NCI-H2196 (cell line): ENCODE data around the gene ZEB1.
"Not testable (repeated sequence)": the region's sequence is repeated elsewhere in the genome, so short reads cannot be mapped to it uniquely, and the experiment has no call there.

Source experiments
- DNase-seq: peaks from one replicate; lab custom pipeline; 2025; ENCODE audit not compliant: unreplicated experiment; lab: John Stamatoyannopoulos, UW

The ZEB1 gene

DNA sequence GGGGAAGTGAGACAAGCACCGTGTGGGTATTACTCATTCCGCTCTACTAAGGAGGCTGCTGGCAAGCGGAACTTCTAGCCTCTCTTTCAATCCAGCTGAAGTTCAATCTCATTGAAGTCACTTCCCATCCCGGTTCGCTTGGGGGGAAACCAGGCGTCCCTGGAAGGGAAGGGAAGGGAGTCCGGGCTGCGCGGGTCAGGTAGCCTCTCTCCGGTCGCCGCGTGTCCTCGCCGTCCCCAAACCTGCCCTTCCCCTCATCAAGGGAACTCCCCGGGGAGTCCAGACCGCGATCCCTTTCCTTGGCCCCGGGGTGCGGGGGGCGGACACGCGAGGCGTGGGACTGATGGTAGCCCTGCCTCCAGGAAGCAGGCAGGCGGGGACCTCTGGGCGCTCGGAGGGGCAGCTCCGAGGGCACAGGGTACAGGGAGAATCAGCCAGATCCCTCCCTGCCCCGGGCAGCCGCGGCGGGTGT lies 598 bp upstream of the ZEB1 start:
- peak; percentile 6 for DNase-seq

DNA sequence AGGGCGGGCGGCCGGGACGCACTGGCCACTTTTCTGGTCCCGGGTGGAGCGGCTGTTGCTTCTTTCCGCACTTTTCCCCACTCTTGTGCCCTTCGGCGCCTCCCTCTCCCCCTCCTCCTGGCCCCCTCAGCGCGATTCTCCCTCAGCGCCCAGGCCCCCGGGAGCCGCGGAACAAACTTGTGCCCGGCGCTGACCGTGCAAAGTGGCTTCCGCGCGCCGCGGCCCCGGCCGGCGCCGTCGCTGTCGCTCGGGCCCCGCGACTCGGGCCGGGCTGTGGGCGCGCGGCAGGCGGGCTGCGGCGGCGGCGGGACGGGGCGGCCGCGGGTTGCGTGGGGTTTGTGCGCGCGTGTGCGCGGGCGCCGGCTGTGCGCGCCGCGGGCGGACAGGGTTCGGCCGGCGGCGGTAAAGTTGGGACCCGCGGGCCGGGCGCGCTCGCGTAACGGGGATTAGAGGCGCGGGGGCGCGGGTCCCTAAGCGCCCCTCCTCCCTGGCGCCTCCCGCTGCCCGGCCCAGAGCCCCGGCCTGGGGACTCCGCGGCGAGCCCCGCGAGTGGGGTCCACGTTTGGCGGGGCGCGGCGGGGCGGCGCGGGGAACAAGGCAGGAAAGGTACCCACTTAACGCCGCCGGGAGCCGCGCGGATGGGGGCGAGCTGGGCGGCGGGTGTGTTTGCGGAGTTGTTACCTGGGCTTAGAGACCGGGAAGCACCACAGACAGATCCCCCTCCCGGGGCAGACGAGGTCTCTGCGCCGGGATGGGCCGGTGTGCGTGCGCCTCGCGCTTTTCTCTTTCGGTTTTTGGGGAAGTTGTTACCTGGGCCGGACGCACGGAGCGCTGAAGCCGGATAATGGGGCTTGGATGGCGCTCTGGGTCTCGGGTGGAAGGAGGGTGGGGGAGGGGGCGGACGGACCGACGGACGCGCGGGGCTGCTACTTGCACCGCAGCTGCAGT lies 860 bp downstream of the ZEB1 start:
- DNase-seq: no peak

DNA sequence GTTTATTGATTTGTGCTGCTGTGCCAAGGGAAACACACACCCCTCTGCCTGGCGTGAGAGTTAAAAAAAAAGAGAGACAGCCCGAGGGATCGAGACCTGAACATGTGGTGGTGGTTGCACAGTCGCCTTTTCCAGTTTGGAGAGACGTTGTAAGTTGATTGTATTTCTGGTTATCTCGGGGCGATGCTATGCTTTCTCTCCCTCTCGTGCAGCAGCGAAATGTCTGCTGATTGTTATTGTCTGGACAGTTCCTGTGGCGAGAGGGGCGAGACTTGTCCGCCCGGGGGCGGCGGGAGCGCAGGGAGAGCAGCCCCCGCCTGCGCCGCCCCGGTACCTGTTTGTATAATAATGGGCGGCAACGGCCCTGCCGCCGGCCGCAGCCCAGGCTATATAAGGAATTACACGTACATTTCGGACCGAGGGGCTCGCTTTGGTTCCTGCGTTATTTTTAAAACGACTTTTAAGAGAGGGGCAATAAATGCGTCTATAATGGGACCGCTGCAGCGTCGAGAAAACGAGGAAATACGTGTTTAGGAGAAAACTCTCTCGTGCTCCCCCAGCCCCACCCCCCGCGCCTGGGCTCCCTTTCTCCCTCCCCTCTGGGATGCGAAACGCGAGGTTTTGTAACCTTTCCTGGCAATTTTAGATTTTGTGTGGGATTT lies 1.7 kb downstream of the ZEB1 start:
- DNase-seq: peak; percentile 30

DNA sequence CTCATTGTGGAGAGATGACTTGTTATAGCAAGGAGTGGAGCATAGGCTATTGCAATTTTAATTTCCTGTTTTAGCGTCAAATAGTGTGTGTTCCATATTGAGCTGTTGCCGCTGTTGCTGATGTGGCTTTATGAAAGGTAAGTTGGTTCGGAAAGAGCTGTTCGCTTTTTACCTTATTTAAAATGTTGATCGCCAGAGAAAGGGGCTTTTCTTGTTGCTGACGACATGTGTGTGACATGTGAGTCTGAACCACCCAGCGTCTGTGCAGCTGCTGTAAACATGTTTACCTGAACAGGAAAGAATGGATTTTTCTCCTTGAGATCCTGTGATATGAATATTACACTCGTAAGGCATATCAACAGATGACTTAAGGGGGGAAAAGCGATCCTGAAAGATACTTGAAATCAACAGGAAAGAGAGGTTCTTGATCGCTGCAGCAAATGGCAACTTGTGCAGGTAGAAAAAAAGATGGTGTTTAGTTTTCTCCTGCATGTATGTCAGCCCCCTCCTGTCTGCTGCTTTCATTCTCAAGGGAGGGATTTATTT lies 2.5 kb downstream of the ZEB1 start:
- DNase-seq: no peak

DNA sequence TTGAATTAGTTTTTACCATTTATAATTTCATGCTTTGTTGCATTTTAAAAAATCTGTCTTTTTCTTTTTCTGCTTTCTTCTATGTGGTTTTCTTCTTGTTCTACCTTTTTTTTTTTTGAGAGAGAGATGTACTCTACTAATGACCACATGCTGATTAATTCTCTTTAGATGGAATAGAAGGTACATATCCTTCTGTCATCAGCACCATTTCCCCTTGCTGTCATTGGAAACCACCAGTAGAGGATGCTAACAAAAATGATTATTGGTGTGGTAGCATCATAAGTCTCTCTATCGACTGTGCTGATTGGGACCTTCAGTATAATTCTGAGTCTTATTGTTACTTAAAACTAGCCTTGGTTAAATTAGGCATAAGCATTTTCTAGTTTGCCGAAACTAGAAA lies 3.6 kb downstream of the ZEB1 start:
- DNase-seq: no peak

DNA sequence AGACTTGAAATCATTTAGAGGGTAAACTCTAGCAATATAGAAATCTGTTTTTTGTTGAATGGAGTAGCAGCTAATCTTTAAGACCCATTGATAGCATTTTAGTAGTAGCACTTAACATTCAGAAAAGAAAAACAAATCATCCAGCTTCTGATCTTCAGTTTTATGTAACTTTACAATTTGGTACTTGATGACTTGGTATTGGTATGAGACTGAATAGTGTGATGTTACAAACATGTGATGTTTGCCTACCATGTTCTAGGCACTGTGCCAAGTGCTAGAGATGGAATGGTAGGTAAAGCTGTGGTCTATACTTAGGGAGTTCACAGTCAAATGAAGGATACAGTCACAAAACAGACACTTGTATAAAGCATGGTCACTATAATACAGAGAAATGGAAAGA lies 21.3 kb downstream of the ZEB1 start:
- peak; percentile 10 for DNase-seq

DNA sequence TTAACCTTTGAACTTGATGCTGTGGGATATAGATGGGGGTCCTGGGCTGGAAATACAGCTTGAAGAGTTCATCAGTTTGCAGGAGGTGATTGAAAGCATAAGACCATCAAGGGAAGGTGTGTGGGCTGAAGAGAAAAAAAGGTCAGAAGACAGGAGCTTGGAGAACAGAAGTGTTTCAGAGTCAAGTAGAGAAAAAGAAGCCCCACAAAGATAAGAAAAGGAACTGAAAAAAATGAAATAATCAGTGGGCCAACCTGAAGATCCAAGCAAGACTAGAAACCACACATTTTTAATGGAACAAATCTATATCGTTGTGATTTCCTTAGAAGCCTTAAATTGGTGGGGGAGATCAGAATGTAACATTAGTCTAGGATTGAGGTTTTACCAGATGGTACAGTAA lies 22.5 kb downstream of the ZEB1 start:
- DNase-seq: no peak

DNA sequence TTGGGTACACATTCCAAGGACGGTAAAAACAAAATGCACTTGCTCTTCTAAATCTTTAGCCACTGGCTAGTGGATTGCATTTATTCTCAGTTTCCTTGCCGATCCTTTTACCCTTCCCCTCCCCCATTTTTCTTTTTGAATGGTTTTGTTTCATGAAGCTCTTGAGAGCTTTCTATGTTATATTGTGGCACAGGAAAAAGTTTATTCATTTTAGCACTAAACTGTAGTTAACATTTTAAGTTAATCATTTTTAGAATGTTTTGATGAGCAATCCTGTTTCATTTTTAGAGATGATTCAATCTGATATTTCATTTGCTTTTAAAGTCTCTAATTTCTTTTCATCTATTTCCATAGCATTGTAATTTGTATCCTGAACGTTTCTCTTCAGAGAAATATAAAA lies 24.0 kb downstream of the ZEB1 start:
- no peak for DNase-seq

DNA sequence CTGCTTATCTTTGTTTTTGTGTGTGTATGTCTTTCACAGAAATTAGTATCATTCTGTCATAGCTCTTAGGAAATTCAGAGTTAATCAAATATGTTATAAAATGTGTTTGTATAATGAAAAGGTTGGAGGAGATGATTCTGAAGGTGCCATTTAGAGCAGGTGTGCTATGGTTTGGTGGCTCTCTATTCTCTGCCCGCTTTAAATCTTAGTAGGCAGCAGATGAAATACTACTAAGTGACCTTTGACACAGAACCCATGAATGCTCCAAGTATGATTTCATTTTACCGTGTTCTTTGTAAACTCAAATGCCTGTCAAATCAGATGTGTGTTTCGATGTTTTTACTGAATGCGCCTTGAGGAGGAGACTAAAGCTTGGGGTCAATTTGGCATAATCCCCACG lies 24.5 kb downstream of the ZEB1 start:
- no peak for DNase-seq

DNA sequence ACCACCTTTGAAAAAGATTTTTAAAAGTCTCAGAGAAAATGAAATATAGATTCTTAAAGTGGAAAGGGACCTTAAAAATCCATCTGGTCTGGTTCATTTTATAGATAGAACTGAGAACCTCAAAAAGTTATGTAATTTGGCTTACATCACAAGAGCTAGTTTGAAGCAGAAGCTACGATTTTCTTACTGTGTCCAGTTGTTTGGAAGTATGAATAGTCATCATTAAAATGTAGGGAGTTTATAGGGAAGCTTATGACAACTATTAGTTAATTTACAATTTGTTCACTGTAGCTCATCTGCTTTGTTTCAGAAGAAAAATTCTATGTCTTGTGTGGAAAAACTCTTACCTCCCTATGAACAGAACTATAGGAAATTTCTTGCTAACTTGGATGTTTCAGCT lies 26.9 kb downstream of the ZEB1 start:
- no peak for DNase-seq

DNA sequence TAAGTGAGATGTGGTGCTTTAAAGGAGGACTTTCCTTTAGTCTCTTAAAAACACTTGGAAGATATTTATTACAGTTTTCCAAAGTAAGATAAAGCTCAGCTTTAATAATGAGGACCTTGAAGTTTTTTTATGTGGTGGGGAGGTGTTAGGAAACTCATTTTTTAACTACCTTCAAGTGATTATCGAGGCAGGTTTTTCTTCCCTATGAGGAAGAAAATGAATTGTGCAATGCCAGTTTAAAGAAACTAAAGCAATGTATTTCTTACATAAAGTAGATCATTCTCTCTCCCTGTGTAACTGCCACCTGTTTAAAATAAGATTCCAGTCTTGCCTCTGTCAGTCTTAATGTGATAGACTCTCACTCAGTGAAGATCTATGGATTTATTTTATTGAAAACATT lies 27.9 kb downstream of the ZEB1 start:
- DNase-seq: no peak

DNA sequence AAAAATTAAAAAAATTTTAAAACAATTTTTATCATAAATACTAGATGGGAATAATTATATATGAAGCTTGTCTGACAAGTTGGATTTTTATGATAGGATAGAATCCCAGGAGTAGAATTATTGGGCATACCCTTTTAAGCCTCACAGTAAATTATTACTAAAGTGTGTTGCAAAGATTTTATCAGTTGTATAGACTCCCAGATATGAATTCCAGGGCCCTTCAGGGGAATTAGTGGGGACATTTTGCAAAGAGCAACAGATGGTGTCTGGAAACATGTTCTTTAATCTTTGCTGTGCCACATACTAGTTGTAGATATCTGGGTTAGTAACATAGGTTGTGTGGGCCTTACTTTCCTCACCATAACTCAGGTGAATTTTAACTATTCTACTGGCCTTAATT lies 28.7 kb downstream of the ZEB1 start:
- DNase-seq: no peak

DNA sequence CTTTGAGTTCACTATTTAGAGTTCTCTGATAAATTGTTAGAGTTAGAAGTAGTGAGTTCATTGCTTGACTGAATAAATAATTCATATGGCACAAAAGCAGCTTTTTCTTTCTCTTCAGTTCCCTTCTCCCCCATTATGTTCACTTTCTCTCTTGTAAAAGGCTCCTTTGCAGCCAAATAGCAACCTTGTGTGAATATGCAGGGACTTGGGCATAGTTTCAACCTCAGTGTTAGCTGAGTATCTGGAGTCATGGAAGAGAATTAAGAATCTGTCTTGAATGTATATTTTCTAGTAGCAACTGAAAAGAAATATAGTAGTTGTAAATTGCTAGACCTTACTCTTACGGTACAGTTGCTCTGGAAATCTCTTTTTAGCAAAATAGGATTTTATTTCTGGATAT lies 31.9 kb downstream of the ZEB1 start:
- DNase-seq: no peak

DNA sequence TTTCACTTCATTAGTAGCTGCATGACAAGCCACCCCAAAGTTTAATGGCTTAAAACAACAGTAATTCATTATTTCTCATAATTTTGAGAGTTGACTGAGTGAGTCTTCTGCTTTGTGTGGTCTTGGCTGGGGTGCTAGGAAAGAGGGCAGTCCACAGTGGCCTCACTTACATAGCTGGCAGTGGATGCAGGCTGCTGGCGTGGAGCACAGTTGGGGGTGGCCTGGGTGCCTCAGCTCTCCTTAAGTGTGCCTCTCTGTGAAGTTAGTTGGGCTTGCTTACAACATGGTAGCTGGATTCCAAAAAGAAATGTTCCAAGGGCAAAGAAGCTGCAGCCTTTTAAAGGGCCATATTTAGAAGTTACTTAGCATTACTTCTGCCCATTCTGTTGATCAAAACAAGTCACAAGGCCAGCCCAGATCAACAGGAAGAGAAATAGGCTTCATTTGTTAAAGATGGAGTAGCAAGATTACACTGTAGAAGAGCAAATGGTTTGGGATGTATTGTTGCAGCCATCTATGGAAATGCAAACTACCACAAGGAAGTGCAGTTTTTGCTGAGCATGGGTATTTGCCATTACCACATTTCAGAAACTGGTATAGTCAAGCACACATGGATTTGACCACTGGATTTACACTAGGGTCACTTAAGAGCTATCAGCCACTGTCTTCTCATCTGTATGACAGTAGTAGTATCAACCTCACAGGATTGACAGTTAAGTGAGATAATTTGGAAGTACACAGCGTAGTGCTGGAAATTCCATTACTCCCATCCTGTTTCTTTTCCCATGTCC lies 33.6 kb downstream of the ZEB1 start:
- DNase-seq: no peak

DNA sequence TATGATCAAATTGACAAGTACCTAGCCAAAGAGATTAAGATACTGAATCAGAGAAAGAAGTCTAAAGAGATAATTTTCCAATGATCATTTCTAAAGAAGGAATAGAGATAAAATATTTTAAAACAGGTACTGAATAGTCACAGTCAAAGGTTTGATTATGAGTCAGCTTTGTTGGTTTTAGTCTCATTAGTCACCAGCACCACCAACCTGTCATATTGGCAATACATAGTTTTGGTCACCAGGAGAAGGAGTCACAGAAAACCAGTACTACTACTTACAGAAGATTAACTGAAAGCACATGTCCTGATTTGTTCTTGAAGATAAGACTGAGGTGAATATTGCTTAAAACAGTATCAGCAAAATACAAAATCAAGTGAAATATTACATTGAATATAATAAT lies 34.6 kb downstream of the ZEB1 start:
- DNase-seq: no peak

DNA sequence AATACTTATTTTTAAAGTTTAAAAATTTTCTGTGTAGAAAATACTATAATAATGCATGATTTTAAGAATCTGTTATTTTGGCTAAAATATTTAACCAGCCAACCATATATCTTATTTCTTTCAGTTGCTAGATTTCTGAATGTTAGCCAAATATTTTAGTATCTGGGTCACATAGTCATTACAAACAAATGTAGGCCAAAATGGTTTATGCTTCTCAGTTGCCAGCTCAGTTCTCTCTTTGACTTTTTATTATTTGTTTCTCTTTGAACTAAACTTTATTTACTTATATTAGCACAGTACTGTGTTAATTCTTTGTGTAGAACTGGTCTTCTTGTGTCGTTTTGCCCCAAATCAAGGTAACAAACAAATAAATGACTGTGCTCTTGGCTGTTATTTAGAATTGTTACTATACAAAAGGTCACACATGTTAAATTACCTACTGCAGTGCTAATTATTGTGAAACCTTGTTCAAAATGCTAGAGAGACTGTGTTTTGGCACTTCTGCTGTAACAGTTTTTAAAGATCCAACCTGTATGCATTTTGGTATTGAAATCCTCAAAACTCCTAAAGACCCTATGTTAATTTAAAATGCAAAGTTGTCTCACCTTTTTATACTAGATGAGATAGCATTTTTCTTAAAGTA lies 39.8 kb downstream of the ZEB1 start:
- no peak for DNase-seq

DNA sequence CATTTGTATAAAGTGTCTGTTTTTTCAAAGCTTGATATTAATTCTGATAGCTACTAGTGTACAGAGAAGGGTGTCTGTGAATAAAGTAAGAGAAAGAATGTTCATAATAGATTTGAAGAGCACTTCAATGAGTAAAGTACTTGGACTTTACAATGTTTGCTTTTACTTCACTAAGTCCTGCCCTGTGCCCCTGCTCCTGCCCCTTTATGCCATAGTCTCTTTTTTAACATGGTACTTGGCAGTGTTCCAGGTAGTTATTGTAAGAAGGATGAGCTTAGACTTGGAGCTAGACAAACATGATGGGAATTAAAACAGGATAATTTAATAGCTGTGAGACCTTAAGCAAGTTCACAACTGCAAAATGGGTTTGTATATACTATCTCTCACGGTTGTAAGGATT lies 41.0 kb downstream of the ZEB1 start:
- peak; percentile 11 for DNase-seq

DNA sequence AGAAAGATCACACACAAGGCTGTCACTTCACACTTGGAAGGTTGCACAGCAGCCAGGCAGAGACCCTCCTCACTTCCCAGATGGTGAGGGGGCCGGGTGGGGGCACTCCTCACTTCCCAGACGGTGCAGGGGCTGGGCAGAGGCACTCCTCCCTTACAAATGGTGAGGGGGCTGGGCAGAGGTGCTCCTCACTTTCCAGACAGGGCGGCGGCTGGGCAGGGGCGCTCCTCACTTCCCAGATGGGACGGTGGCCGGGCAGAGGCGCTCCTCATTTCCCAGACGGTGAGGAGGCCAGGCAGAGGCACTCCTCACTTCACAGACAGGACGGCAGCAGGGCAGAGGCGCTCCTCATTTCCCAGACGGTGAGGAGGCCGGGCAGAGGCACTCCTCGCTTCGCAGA lies 42.5 kb downstream of the ZEB1 start:
- DNase-seq: not testable (repeated sequence)

DNA sequence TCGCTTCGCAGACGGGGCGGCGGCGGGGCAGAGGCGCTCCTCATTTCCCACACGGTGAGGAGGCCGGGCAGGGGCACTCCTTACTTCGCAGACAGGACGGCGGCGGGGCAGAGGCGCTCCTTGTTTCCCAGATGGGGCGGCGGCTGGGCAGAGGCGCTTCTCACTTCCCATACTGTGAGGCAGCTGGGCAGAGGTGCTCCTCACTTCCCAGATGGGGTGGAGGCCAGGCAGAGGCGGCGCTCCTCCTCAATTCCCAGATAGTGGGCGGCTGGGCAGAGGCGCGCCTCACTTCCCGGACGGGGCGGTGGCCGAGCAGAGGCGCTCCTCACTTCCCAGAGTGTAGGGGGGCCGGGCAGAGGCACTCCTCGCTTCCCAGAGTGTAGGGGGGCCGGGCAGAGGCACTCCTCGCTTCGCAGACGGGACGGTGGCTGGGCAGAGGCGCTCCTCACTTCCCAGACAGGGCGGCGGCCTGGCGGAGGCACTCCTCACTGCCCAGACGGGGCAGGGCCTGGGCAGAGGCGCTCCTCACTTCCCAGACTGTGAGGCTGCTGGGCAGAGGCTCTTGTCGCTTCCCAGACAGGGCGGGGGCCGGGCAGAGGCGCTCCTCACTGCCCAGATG lies 43.1 kb downstream of the ZEB1 start:
- DNase-seq: no peak

DNA sequence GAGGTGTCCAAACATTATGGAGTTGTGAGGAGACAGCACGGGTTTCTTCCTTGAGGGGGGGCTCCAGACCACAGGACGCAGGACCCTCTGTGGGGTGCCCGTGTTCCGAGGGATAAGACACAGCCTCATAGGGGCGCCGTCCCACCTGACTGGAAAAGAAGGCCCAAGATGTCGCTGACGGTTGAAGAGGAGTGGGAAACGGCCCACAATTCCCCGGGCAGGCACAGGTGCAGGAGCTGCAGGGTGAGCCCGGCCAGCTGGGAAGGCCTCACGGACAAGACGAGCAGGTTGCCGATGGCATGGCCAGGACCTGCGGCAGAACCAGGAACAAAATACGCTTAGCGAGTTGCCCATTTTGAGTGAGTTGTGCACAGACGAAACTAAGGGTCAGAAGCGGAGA lies 44.7 kb downstream of the ZEB1 start:
- DNase-seq: not testable (repeated sequence)
